ENCODE data around the gene WDR37. TPM values are rescaled to one million over a fixed set of nuclear protein-coding genes. Genes with fewer than 3 reads are reported as not detected.
A peak's percentile ranks its signal among the peaks of the same experiment; 100 is the strongest.

WDR37 gene
- polyA plus RNA-seq, 3 donors: 7.1 to 33.6 (median 8.6) TPM

GRCh38 chr10:1178506-1178905, 122.3 kb downstream of the WDR37 start:
- WGBS (ENCODE audit: insufficient coverage): 91% methylated on average over 12 of the region's 16 CpGs
- no peak overlapping the region for H3K4me3 Mint-ChIP-seq
- Histone ChIP-seq H3K4me3 (replicated peaks in 1 of 3; ENCODE audit: low read depth in 2 of 3, low read length in 3 of 3) (no peak overlapping the region), H3K9ac (ENCODE audit: insufficient read depth, low read length, poor library complexity, severe bottlenecking) (no peak overlapping the region), H3K27me3 (ENCODE audit: control insufficient read depth in 2 of 2, insufficient read depth in 2 of 2, low read length in 2 of 2) (no peaks in the 10 kb centered on the region), H3K9me3 (replicated peaks in 1 of 2; ENCODE audit: control insufficient read depth in 1 of 2, insufficient read depth in 1 of 2, low read length in 2 of 2) (no peaks in the 10 kb centered on the region), H4K20me1 (ENCODE audit: insufficient read depth, low read length) (no peaks in the 10 kb centered on the region), H3K79me2 (ENCODE audit: insufficient read depth, low read length) (no peaks in the 10 kb centered on the region), H3K4me2 (replicated peaks; ENCODE audit: extremely low read depth, low read length, poor library complexity, severe bottlenecking) (no peak overlapping the region), H3K27ac (ENCODE audit: low read depth in 1 of 2, low read length in 2 of 2) (no peak overlapping the region), H2AFZ (ENCODE audit: insufficient read depth, low read depth, low read length, poor library complexity, severe bottlenecking) (no peak overlapping the region), H3K4me1 (ENCODE audit: control insufficient read depth in 1 of 2, insufficient read depth in 2 of 2, low read length in 2 of 2) (no peaks in the 10 kb centered on the region), H3K36me3 (replicated peaks in 1 of 2; ENCODE audit: control insufficient read depth in 1 of 2, insufficient read depth in 2 of 2, low read length in 2 of 2) (no peaks in the 10 kb centered on the region)
- no peak for DNase-seq
- TF ChIP-seq CTCF (IDR thresholded peaks at IDR 0.05): no peak
- peak overlapping the region in 1 of 7 donors; percentile 42 for H3K27ac Mint-ChIP-seq
- H3K27me3 Mint-ChIP-seq (ENCODE audit: low read depth in 3 of 3): peaks cover 3 to 4% (median 4%) of the 10 kb centered on the region in 3 donors
- H3K36me3 Mint-ChIP-seq: no peaks in the 10 kb centered on the region
- intact Hi-C loops (cut with micrococcal nuclease): no loop called here
- H3K9me3 Mint-ChIP-seq: no peaks in the 10 kb centered on the region
- no peaks in the 10 kb centered on the region for H3K4me1 Mint-ChIP-seq

- 91% methylated on average over 12 of the region's 20 CpGs for WGBS (ENCODE audit: insufficient coverage)
- H3K9ac ChIP-seq (ENCODE audit: insufficient read depth, low read length, poor library complexity, severe bottlenecking): no peak overlapping the region
- Mint-ChIP-seq H3K4me3 (no peak overlapping the region), H3K36me3 (no peaks in the 10 kb centered on the region), H3K27me3 (ENCODE audit: low read depth in 3 of 3) (peaks cover 2 to 5% (median 4%) of the 10 kb centered on the region in 3 donors), H3K9me3 (no peaks in the 10 kb centered on the region), H3K27ac (no peak overlapping the region), H3K4me1 (no peaks in the 10 kb centered on the region)
- no peak for TF ChIP-seq CTCF (IDR thresholded peaks at IDR 0.05)
- no peak overlapping the region for H3K4me2 ChIP-seq (replicated peaks; ENCODE audit: extremely low read depth, low read length, poor library complexity, severe bottlenecking)
- H3K79me2 ChIP-seq (ENCODE audit: insufficient read depth, low read length): no peaks in the 10 kb centered on the region
- no peaks in the 10 kb centered on the region for H3K36me3 ChIP-seq (replicated peaks in 1 of 2; ENCODE audit: control insufficient read depth in 1 of 2, insufficient read depth in 2 of 2, low read length in 2 of 2)
- H3K27me3 ChIP-seq (ENCODE audit: control insufficient read depth in 2 of 2, insufficient read depth in 2 of 2, low read length in 2 of 2): no peaks in the 10 kb centered on the region
- H3K27ac ChIP-seq (ENCODE audit: low read depth in 1 of 2, low read length in 2 of 2): no peak overlapping the region
- H2AFZ ChIP-seq (ENCODE audit: insufficient read depth, low read depth, low read length, poor library complexity, severe bottlenecking): no peak overlapping the region
- no peak for DNase-seq
- H3K9me3 ChIP-seq (replicated peaks in 1 of 2; ENCODE audit: control insufficient read depth in 1 of 2, insufficient read depth in 1 of 2, low read length in 2 of 2): no peaks in the 10 kb centered on the region
- H3K4me3 ChIP-seq (replicated peaks in 1 of 3; ENCODE audit: low read depth in 2 of 3, low read length in 3 of 3): no peak overlapping the region
- H3K4me1 ChIP-seq (ENCODE audit: control insufficient read depth in 1 of 2, insufficient read depth in 2 of 2, low read length in 2 of 2): no peaks in the 10 kb centered on the region
- intact Hi-C loops (cut with micrococcal nuclease): no loop called here
- H4K20me1 ChIP-seq (ENCODE audit: insufficient read depth, low read length): no peaks in the 10 kb centered on the region
Measured at GRCh38 chr10:1179346-1180070, 123.3 kb downstream of the WDR37 start.
